K562 (cell line): ENCODE data around the gene ZDHHC14. TPM values are rescaled to one million over a fixed set of nuclear protein-coding genes. Genes with fewer than 3 reads are reported as not detected.

ENCODE experiments used
- ELF2 ChIP-seq: fragments of 250-450 bp; sonication (Bioruptor Pico); IDR thresholded peaks from 2 replicates; pipeline ENCODE4 v1.5.0; 2021; ENCODE audit warnings: mild to moderate bottlenecking
- FOXK2 ChIP-seq, 2 experiments: fragments of 450-650 bp; IDR thresholded peaks in 1 of 2; conservative IDR thresholded peaks in 1 of 2; 2 replicates each; pipeline ENCODE4 v1.6.1; 2016; ENCODE audit warnings: low read depth in 2 of 2, mild to moderate bottlenecking in 1 of 2
- MCM3 ChIP-seq: fragments of 450-650 bp; IDR thresholded peaks from 2 replicates; pipeline ENCODE4 v1.6.1; 2016
- RAD51 ChIP-seq: fragments of 450-650 bp; IDR thresholded peaks from 2 replicates; pipeline ENCODE4 v1.7.1; 2016; ENCODE audit warnings: low read depth, mild to moderate bottlenecking, borderline replicate concordance
- RFX1 ChIP-seq: fragments of 450-650 bp; IDR thresholded peaks from 2 replicates; pipeline ENCODE4 v1.6.1; 2016; ENCODE audit warnings: mild to moderate bottlenecking, moderate library complexity
- RFX5 ChIP-seq: IDR thresholded peaks from 2 replicates; pipeline ENCODE4 v1.6.1; 2011; ENCODE audit warnings: low read depth, mild to moderate bottlenecking, improper control_type of control experiment, low read length
- ZFX ChIP-seq: sonication (generic); formaldehyde crosslinking; IDR thresholded peaks from 2 replicates; pipeline ENCODE4 v1.8.0; 2022; ENCODE audit warnings: mild to moderate bottlenecking, missing genetic modification reagents, moderate library complexity
- polyA plus RNA-seq, 8 experiments: library from polyadenylated mRNA; depleted of rRNA in 4 of 8; stranded (reverse) in 5 of 8; unstranded in 3 of 8; fragments of >200 nt; fragmentation: Nextera tagmentation in 2 of 8; fragmentation: Illumina TruSeq in 1 of 8; extraction: Ambion mirVana in 2 of 8; extraction: Trizol in 1 of 8; gene quantifications; 2 replicates each; pipeline versions ENCODE4 v1.2.1 to v1.2.3, GENCODE V29; 2011 to 2014; ENCODE audit warnings: inconsistent platforms in 1 of 8, missing spikeins in 1 of 8
- total RNA-seq, 7 experiments: library from RNA; depleted of rRNA in 6 of 7; stranded (reverse); fragments of >200 nt in 6 of 7; fragmentation: Illumina TruSeq in 2 of 7; extraction: Trizol in 2 of 7; gene quantifications; 2 replicates each; pipeline versions ENCODE4 v1.2.1 to v1.2.3, GENCODE V29; 2011 to 2021; ENCODE audit warnings: low replicate concordance in 1 of 7
- TF ChIP-seq, protein P1 (sequence below): fragments of 200-600 bp; sonication (generic); IDR thresholded peaks from one replicate; pipeline ENCODE4 v1.6.1; 2012; ENCODE audit warnings: mild to moderate bottlenecking, low read depth, low read length, inconsistent platforms
- TF ChIP-seq, protein P2 (sequence below): fragments of 250-450 bp; sonication (Bioruptor Pico); IDR thresholded peaks from 2 replicates; pipeline ENCODE4 v1.5.0; 2022; ENCODE audit warnings: mild to moderate bottlenecking
- TF ChIP-seq, protein P3 (sequence below): fragments of 450-650 bp; IDR thresholded peaks from 2 replicates; pipeline ENCODE4 v1.6.1; 2018; ENCODE audit not compliant: partially characterized antibody

Gene ZDHHC14
- total and polyA plus RNA-seq, 9 of the 15 experiments (the other 6 are each of a cell fraction or from before 2014, with no cell fraction given) = 0.92 to 23.1 (median 13.8) TPM

DNA sequence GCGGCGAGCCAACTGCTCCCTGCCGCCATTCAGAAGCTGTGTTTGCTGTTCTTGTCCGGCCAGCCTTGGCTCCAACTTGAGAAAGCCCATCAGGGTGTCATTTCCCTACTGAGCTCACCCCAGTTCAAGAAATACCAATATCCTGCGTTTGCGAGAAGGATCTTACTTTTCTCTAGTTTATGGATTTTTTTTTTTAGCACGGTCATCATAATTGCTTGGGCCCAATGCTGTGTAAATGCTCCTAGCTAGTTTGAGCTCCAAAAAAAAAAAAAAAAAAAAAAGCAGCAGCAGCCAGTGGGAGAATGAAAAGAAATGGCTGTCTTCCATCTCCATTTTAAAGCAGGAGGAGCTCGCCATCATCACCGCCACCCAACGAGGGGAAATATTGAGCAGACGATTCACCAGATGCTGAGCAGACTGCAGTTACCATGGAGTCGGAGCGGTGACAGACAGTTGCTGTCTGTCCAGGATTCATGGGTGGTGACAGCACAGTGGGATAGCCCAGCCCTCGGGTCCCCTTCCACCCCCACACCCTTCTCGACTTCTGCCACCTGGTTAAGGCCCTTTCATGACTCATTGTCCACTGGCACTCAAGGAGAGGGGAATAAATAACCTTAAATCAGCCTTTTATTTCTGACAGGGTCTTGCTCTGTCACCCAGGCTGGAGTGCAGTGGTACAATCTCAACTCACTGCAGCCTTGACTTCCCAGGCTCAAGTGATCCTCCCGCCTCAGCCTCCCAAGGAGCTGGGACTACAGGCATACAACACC is 309.6 kb downstream of the ZDHHC14 start (continued):
- TF ChIP-seq, protein P1, sequence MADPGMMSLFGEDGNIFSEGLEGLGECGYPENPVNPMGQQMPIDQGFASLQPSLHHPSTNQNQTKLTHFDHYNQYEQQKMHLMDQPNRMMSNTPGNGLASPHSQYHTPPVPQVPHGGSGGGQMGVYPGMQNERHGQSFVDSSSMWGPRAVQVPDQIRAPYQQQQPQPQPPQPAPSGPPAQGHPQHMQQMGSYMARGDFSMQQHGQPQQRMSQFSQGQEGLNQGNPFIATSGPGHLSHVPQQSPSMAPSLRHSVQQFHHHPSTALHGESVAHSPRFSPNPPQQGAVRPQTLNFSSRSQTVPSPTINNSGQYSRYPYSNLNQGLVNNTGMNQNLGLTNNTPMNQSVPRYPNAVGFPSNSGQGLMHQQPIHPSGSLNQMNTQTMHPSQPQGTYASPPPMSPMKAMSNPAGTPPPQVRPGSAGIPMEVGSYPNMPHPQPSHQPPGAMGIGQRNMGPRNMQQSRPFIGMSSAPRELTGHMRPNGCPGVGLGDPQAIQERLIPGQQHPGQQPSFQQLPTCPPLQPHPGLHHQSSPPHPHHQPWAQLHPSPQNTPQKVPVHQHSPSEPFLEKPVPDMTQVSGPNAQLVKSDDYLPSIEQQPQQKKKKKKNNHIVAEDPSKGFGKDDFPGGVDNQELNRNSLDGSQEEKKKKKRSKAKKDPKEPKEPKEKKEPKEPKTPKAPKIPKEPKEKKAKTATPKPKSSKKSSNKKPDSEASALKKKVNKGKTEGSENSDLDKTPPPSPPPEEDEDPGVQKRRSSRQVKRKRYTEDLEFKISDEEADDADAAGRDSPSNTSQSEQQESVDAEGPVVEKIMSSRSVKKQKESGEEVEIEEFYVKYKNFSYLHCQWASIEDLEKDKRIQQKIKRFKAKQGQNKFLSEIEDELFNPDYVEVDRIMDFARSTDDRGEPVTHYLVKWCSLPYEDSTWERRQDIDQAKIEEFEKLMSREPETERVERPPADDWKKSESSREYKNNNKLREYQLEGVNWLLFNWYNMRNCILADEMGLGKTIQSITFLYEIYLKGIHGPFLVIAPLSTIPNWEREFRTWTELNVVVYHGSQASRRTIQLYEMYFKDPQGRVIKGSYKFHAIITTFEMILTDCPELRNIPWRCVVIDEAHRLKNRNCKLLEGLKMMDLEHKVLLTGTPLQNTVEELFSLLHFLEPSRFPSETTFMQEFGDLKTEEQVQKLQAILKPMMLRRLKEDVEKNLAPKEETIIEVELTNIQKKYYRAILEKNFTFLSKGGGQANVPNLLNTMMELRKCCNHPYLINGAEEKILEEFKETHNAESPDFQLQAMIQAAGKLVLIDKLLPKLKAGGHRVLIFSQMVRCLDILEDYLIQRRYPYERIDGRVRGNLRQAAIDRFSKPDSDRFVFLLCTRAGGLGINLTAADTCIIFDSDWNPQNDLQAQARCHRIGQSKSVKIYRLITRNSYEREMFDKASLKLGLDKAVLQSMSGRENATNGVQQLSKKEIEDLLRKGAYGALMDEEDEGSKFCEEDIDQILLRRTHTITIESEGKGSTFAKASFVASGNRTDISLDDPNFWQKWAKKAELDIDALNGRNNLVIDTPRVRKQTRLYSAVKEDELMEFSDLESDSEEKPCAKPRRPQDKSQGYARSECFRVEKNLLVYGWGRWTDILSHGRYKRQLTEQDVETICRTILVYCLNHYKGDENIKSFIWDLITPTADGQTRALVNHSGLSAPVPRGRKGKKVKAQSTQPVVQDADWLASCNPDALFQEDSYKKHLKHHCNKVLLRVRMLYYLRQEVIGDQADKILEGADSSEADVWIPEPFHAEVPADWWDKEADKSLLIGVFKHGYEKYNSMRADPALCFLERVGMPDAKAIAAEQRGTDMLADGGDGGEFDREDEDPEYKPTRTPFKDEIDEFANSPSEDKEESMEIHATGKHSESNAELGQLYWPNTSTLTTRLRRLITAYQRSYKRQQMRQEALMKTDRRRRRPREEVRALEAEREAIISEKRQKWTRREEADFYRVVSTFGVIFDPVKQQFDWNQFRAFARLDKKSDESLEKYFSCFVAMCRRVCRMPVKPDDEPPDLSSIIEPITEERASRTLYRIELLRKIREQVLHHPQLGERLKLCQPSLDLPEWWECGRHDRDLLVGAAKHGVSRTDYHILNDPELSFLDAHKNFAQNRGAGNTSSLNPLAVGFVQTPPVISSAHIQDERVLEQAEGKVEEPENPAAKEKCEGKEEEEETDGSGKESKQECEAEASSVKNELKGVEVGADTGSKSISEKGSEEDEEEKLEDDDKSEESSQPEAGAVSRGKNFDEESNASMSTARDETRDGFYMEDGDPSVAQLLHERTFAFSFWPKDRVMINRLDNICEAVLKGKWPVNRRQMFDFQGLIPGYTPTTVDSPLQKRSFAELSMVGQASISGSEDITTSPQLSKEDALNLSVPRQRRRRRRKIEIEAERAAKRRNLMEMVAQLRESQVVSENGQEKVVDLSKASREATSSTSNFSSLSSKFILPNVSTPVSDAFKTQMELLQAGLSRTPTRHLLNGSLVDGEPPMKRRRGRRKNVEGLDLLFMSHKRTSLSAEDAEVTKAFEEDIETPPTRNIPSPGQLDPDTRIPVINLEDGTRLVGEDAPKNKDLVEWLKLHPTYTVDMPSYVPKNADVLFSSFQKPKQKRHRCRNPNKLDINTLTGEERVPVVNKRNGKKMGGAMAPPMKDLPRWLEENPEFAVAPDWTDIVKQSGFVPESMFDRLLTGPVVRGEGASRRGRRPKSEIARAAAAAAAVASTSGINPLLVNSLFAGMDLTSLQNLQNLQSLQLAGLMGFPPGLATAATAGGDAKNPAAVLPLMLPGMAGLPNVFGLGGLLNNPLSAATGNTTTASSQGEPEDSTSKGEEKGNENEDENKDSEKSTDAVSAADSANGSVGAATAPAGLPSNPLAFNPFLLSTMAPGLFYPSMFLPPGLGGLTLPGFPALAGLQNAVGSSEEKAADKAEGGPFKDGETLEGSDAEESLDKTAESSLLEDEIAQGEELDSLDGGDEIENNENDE = no peak
- TF ChIP-seq, protein P2, sequence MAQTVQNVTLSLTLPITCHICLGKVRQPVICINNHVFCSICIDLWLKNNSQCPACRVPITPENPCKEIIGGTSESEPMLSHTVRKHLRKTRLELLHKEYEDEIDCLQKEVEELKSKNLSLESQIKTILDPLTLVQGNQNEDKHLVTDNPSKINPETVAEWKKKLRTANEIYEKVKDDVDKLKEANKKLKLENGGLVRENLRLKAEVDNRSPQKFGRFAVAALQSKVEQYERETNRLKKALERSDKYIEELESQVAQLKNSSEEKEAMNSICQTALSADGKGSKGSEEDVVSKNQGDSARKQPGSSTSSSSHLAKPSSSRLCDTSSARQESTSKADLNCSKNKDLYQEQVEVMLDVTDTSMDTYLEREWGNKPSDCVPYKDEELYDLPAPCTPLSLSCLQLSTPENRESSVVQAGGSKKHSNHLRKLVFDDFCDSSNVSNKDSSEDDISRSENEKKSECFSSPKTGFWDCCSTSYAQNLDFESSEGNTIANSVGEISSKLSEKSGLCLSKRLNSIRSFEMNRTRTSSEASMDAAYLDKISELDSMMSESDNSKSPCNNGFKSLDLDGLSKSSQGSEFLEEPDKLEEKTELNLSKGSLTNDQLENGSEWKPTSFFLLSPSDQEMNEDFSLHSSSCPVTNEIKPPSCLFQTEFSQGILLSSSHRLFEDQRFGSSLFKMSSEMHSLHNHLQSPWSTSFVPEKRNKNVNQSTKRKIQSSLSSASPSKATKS = no peak
- TF ChIP-seq FOXK2 (conservative IDR thresholded peaks at IDR 0.05 in 1 of 2, IDR thresholded peaks at IDR 0.05 in 1 of 2; ENCODE audit: low read depth in 2 of 2) (peak in 1 of 2 experiments; percentile 54; a peak in 1 of 4 replicates), ELF2 (CRISPR knock-in tag) (no peak), ZFX (CRISPR knock-in tag) (no peak), RFX1 (peak; percentile 40; the same call in 1 of the 2 replicates), MCM3 (no peak), RFX5 (no peak), RAD51 (no peak)
- TF ChIP-seq, protein P3, sequence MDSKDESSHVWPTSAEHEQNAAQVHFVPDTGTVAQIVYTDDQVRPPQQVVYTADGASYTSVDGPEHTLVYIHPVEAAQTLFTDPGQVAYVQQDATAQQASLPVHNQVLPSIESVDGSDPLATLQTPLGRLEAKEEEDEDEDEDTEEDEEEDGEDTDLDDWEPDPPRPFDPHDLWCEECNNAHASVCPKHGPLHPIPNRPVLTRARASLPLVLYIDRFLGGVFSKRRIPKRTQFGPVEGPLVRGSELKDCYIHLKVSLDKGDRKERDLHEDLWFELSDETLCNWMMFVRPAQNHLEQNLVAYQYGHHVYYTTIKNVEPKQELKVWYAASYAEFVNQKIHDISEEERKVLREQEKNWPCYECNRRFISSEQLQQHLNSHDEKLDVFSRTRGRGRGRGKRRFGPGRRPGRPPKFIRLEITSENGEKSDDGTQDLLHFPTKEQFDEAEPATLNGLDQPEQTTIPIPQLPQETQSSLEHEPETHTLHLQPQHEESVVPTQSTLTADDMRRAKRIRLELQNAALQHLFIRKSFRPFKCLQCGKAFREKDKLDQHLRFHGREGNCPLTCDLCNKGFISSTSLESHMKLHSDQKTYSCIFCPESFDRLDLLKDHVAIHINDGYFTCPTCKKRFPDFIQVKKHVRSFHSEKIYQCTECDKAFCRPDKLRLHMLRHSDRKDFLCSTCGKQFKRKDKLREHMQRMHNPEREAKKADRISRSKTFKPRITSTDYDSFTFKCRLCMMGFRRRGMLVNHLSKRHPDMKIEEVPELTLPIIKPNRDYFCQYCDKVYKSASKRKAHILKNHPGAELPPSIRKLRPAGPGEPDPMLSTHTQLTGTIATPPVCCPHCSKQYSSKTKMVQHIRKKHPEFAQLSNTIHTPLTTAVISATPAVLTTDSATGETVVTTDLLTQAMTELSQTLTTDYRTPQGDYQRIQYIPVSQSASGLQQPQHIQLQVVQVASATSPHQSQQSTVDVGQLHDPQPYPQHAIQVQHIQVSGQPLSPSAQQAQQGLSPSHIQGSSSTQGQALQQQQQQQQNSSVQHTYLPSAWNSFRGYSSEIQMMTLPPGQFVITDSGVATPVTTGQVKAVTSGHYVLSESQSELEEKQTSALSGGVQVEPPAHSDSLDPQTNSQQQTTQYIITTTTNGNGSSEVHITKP = peak; percentile 97
